CD14-positive monocyte (primary cell): ENCODE results near the gene TSHZ2. TPM values are rescaled to one million over a fixed set of nuclear protein-coding genes. Genes with fewer than 3 reads are reported as not detected.

Source experiments
- DNase-seq, 3 donors: peaks; one replicate each; pipeline ENCODE4 v3.0.0-alpha.2; 2011 to 2022
- H2AFZ ChIP-seq: 2 replicates; pipeline ENCODE4 v1.6.0; 2012; ENCODE audit warnings: mild to moderate bottlenecking, low read depth, low read length, inconsistent platforms; ENCODE audit not compliant: insufficient read depth, poor library complexity, severe bottlenecking
- H3K27ac ChIP-seq, 2 donors: 1 replicate in 1 of 2; 2 replicates in 1 of 2; pipeline ENCODE4 v1.5.1; 2012 to 2013; ENCODE audit warnings: low read length in 2 of 2, control low read depth in 1 of 2, inconsistent platforms in 1 of 2, low read depth in 1 of 2, mild to moderate bottlenecking in 1 of 2
- H3K27me3 ChIP-seq, 2 donors: one replicate each; pipeline versions ENCODE4 v1.6.0 to v1.6.1; 2011 to 2013; ENCODE audit warnings: low read length in 2 of 2; ENCODE audit not compliant: control insufficient read depth in 2 of 2, insufficient read depth in 2 of 2
- H3K36me3 ChIP-seq, 2 donors: replicated peaks in 1 of 2; 1 replicate in 1 of 2; 2 replicates in 1 of 2; pipeline versions ENCODE4 v1.5.1 to v1.6.1; 2012 to 2013; ENCODE audit warnings: low read length in 2 of 2, control low read depth in 1 of 2, inconsistent platforms in 1 of 2, mild to moderate bottlenecking in 1 of 2; ENCODE audit not compliant: insufficient read depth in 2 of 2, control insufficient read depth in 1 of 2
- H3K4me1 ChIP-seq, 2 donors: 1 replicate in 1 of 2; 2 replicates in 1 of 2; pipeline versions ENCODE4 v1.5.1 to v1.6.1; 2012 to 2013; ENCODE audit warnings: low read length in 2 of 2, control low read depth in 1 of 2, inconsistent platforms in 1 of 2, mild to moderate bottlenecking in 1 of 2, moderate library complexity in 1 of 2; ENCODE audit not compliant: insufficient read depth in 2 of 2, control insufficient read depth in 1 of 2
- H3K4me2 ChIP-seq: replicated peaks from 2 replicates; pipeline ENCODE3; 2012; ENCODE audit warnings: low read length, moderate library complexity, mild to moderate bottlenecking; ENCODE audit not compliant: poor library complexity, severe bottlenecking; ENCODE audit errors: extremely low read depth
- H3K4me3 ChIP-seq, 3 experiments: fragments of 200-600 bp in 1 of 3; sonication (generic) in 1 of 3; replicated peaks in 1 of 3; 1 replicate in 2 of 3; 2 replicates in 1 of 3; pipeline ENCODE4 v1.5.1; 2011 to 2013; ENCODE audit warnings: low read length in 3 of 3, mild to moderate bottlenecking in 3 of 3, control low read depth in 2 of 3, low read depth in 2 of 3, inconsistent platforms in 1 of 3, moderate library complexity in 1 of 3
- H3K79me2 ChIP-seq: 2 replicates; pipeline ENCODE4 v1.6.0; 2012; ENCODE audit warnings: mild to moderate bottlenecking, control low read depth, inconsistent platforms, low read length, moderate library complexity; ENCODE audit not compliant: insufficient read depth
- H3K9ac ChIP-seq: 2 replicates; pipeline ENCODE4 v1.6.0; 2017; ENCODE audit warnings: low read length, mild to moderate bottlenecking; ENCODE audit not compliant: insufficient read depth, poor library complexity, severe bottlenecking
- H3K9me3 ChIP-seq, 2 donors: replicated peaks in 1 of 2; 1 replicate in 1 of 2; 2 replicates in 1 of 2; pipeline versions ENCODE4 v1.5.1 to v1.6.1; 2012 to 2013; ENCODE audit warnings: low read length in 2 of 2, control low read depth in 1 of 2; ENCODE audit not compliant: control insufficient read depth in 1 of 2, insufficient read depth in 1 of 2
- H4K20me1 ChIP-seq: 2 replicates; pipeline ENCODE4 v1.6.0; 2012; ENCODE audit warnings: mild to moderate bottlenecking, low read length, control low read depth, moderate library complexity; ENCODE audit not compliant: insufficient read depth
- H3K27ac Mint-ChIP-seq, 7 donors: one replicate each; pipeline ENCODE4 v1.8.0; 2020; ENCODE audit warnings: mild to moderate bottlenecking in 7 of 7, mixed read lengths in 7 of 7, moderate library complexity in 6 of 7, inconsistent platforms in 2 of 7
- H3K27me3 Mint-ChIP-seq, 3 donors: one replicate each; pipeline ENCODE4 v1.8.0; 2021 to 2022; ENCODE audit warnings: low read depth in 3 of 3, mild to moderate bottlenecking in 3 of 3, mixed read lengths in 3 of 3, moderate library complexity in 3 of 3, inconsistent platforms in 1 of 3
- H3K36me3 Mint-ChIP-seq, 2 donors: one replicate each; pipeline ENCODE4 v1.8.0; 2020; ENCODE audit warnings: mixed read lengths in 2 of 2, inconsistent platforms in 1 of 2, mild to moderate bottlenecking in 1 of 2
- H3K4me1 Mint-ChIP-seq: one replicate; pipeline ENCODE4 v1.8.0; 2020; ENCODE audit warnings: mild to moderate bottlenecking, mixed read lengths
- H3K4me3 Mint-ChIP-seq, 2 donors: one replicate each; pipeline ENCODE4 v1.8.0; 2020; ENCODE audit warnings: mild to moderate bottlenecking in 2 of 2, mixed read lengths in 2 of 2, moderate library complexity in 1 of 2
- H3K9me3 Mint-ChIP-seq, 7 donors: one replicate each; pipeline ENCODE4 v1.8.0; 2020 to 2022; ENCODE audit warnings: mixed read lengths in 7 of 7, mild to moderate bottlenecking in 6 of 7, moderate library complexity in 6 of 7, inconsistent platforms in 2 of 7
- WGBS: methylation state at CpG from one replicate; pipeline ENCODE4 v1.1.5; 2013; ENCODE audit warnings: missing lambda C conversion rate; ENCODE audit not compliant: insufficient coverage; 5-methylcytosine and 5-hydroxymethylcytosine counted together
- intact Hi-C, 2 donors: fragments of 100-400 bp; cut with micrococcal nuclease; formaldehyde crosslinking; loops; one replicate each; pipeline versions ENCODE4 v1.15.0 to v1.15.1; 2023
- polyA plus RNA-seq, 3 donors: library from polyadenylated mRNA; depleted of rRNA in 1 of 3; unstranded in 2 of 3; stranded (reverse) in 1 of 3; fragments of 300-500 nt in 2 of 3; fragments of >200 nt in 1 of 3; fragmentation: Illumina TruSeq in 2 of 3; gene quantifications; 1 replicate in 2 of 3; 2 replicates in 1 of 3; pipeline ENCODE4 v1.2.3, GENCODE V29; 2012 to 2021
- TF ChIP-seq, protein P1 (sequence below): fragments of 200-600 bp; IDR thresholded peaks from one replicate; pipeline ENCODE4 v1.8.0; 2022; ENCODE audit warnings: antibody characterized with exemption, mild to moderate bottlenecking

TSHZ2 gene
- polyA plus RNA-seq, 3 donors = not detected

- Histone ChIP-seq H3K36me3 (no peaks in the 10 kb centered on the region), H2AFZ (no peak overlapping the region), H3K4me2 (no peak overlapping the region), H3K4me3 (no peak overlapping the region), H3K4me1 (no peaks in the 10 kb centered on the region), H3K27ac (no peak overlapping the region), H3K79me2 (no peaks in the 10 kb centered on the region), H3K9me3 (no peaks in the 10 kb centered on the region), H3K9ac (no peak overlapping the region), H3K27me3 (no peaks in the 10 kb centered on the region), H4K20me1 (no peaks in the 10 kb centered on the region)
- H3K36me3 Mint-ChIP-seq = no peaks in the 10 kb centered on the region
- TF ChIP-seq, protein P1, sequence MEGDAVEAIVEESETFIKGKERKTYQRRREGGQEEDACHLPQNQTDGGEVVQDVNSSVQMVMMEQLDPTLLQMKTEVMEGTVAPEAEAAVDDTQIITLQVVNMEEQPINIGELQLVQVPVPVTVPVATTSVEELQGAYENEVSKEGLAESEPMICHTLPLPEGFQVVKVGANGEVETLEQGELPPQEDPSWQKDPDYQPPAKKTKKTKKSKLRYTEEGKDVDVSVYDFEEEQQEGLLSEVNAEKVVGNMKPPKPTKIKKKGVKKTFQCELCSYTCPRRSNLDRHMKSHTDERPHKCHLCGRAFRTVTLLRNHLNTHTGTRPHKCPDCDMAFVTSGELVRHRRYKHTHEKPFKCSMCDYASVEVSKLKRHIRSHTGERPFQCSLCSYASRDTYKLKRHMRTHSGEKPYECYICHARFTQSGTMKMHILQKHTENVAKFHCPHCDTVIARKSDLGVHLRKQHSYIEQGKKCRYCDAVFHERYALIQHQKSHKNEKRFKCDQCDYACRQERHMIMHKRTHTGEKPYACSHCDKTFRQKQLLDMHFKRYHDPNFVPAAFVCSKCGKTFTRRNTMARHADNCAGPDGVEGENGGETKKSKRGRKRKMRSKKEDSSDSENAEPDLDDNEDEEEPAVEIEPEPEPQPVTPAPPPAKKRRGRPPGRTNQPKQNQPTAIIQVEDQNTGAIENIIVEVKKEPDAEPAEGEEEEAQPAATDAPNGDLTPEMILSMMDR = no peak
- no peaks in the 10 kb centered on the region for H3K4me1 Mint-ChIP-seq
- intact Hi-C loops = no loop called here
- H3K4me3 Mint-ChIP-seq = no peak overlapping the region
- peaks cover 0 to 16% (median 2%) of the 10 kb centered on the region in 3 donors for H3K27me3 Mint-ChIP-seq
- DNase-seq = no peak
- H3K9me3 Mint-ChIP-seq = no peaks in the 10 kb centered on the region
- WGBS = no CpG with 5 or more reads among the region's 2 CpGs
- no peak overlapping the region for H3K27ac Mint-ChIP-seq
These were observed 219.8 kb downstream of the TSHZ2 start for GRCh38 chr20:53191957-53192356.

- no peak overlapping the region for H3K4me2 ChIP-seq
- H3K79me2 ChIP-seq = no peaks in the 10 kb centered on the region
- no peak overlapping the region for H3K4me3 Mint-ChIP-seq
- no peak overlapping the region for H2AFZ ChIP-seq
- H4K20me1 ChIP-seq = no peaks in the 10 kb centered on the region
- no peaks in the 10 kb centered on the region for H3K9me3 ChIP-seq
- no peaks in the 10 kb centered on the region for H3K27me3 ChIP-seq
- no peak overlapping the region for H3K9ac ChIP-seq
- no peak overlapping the region for H3K27ac ChIP-seq
- H3K27me3 Mint-ChIP-seq = peaks cover 2 to 15% (median 2%) of the 10 kb centered on the region in 3 donors
- H3K36me3 ChIP-seq = no peaks in the 10 kb centered on the region
- H3K27ac Mint-ChIP-seq = no peak overlapping the region
- intact Hi-C loops = no loop called here
- TF ChIP-seq, protein P1 = no peak
- no peak overlapping the region for H3K4me3 ChIP-seq
- no peaks in the 10 kb centered on the region for H3K36me3 Mint-ChIP-seq
- H3K9me3 Mint-ChIP-seq = no peaks in the 10 kb centered on the region
- DNase-seq = no peak
- no peaks in the 10 kb centered on the region for H3K4me1 ChIP-seq
- no peaks in the 10 kb centered on the region for H3K4me1 Mint-ChIP-seq
- 100% methylated on average over 2 of the region's 11 CpGs for WGBS
These were observed 222.4 kb downstream of the TSHZ2 start for GRCh38 chr20:53194306-53195290.
